GM18511 (cell line): ENCODE measurements around the gene MYO6.

Experiments
- ATAC-seq: cut with Tn5 transposase; IDR thresholded peaks from one replicate; pipeline ENCODE4 v1.9.1; 2021; ENCODE audit warnings: mild to moderate bottlenecking, moderate library complexity; ENCODE audit not compliant: unreplicated experiment

Gene MYO6

GRCh38 chr6:75762063-75762462, 13.0 kb downstream of the MYO6 start:
- no peak for ATAC-seq

GRCh38 chr6:75766387-75766786, 17.3 kb downstream of the MYO6 start:
- no peak for ATAC-seq

- ATAC-seq: no peak
Observed at GRCh38 chr6:75770844-75771243, 21.8 kb downstream of the MYO6 start.

- ATAC-seq: no peak
Observed at GRCh38 chr6:75775219-75775618, 26.2 kb downstream of the MYO6 start.

- no peak for ATAC-seq
Observed at GRCh38 chr6:75776461-75776860, 27.4 kb downstream of the MYO6 start.

- ATAC-seq: no peak
Observed at GRCh38 chr6:75778757-75779156, 29.7 kb downstream of the MYO6 start.

GRCh38 chr6:75786152-75786551, 37.1 kb downstream of the MYO6 start:
- ATAC-seq: no peak

- peak; percentile 68 for ATAC-seq
Observed at GRCh38 chr6:75788894-75789293, 39.9 kb downstream of the MYO6 start.

- ATAC-seq: no peak
Observed at GRCh38 chr6:75791881-75792280, 42.8 kb downstream of the MYO6 start.

GRCh38 chr6:75794351-75794846, 45.4 kb downstream of the MYO6 start:
- no peak for ATAC-seq

- ATAC-seq: no peak
Observed at GRCh38 chr6:75794954-75795739, 46.1 kb downstream of the MYO6 start.

- ATAC-seq: no peak
Observed at GRCh38 chr6:75796723-75797122, 47.7 kb downstream of the MYO6 start.

- no peak for ATAC-seq
Observed at GRCh38 chr6:75800133-75800532, 51.1 kb downstream of the MYO6 start.

GRCh38 chr6:75800708-75801505, 51.9 kb downstream of the MYO6 start:
- ATAC-seq: no peak

GRCh38 chr6:75802366-75802765, 53.3 kb downstream of the MYO6 start:
- ATAC-seq: no peak

- no peak for ATAC-seq
Observed at GRCh38 chr6:75808507-75808906, 59.5 kb downstream of the MYO6 start.

GRCh38 chr6:75812560-75812959, 63.5 kb downstream of the MYO6 start:
- ATAC-seq: no peak

GRCh38 chr6:75813476-75814250, 64.6 kb downstream of the MYO6 start:
- ATAC-seq: no peak

- ATAC-seq: no peak
Observed at GRCh38 chr6:75815756-75816155, 66.7 kb downstream of the MYO6 start.

- ATAC-seq: no peak
Observed at GRCh38 chr6:75818098-75818855, 69.2 kb downstream of the MYO6 start.
